GM18873 (cell line): Measurements from ENCODE around the gene TOP3A.
"Not testable (repeated sequence)": the region's sequence is repeated elsewhere in the genome, so short reads cannot be mapped to it uniquely, and the experiment has no call there.

ENCODE experiments used
- ATAC-seq: cut with Tn5 transposase; IDR thresholded peaks from one replicate; pipeline ENCODE4 v1.9.1; 2021; ENCODE audit warnings: mild to moderate bottlenecking, moderate library complexity, moderate number of reproducible peaks; ENCODE audit not compliant: unreplicated experiment, low FRiP score

Gene TOP3A

GRCh38 chr17:18326039-18326438 lies 11.2 kb upstream of the TOP3A start:
- no peak for ATAC-seq

GRCh38 chr17:18324140-18325050 lies 9.6 kb upstream of the TOP3A start:
- no peak for ATAC-seq

- ATAC-seq = no peak
Observed at GRCh38 chr17:18323507-18324139, 8.8 kb upstream of the TOP3A start.

GRCh38 chr17:18323007-18323406 lies 8.2 kb upstream of the TOP3A start:
- ATAC-seq = no peak

GRCh38 chr17:18322522-18322921 lies 7.7 kb upstream of the TOP3A start:
- no peak for ATAC-seq

- ATAC-seq = no peak
Observed at GRCh38 chr17:18321309-18321708, 6.5 kb upstream of the TOP3A start.

GRCh38 chr17:18320301-18320700 lies 5.5 kb upstream of the TOP3A start:
- no peak for ATAC-seq

GRCh38 chr17:18319604-18320256 lies 4.9 kb upstream of the TOP3A start:
- ATAC-seq = no peak

- ATAC-seq = no peak
Observed at GRCh38 chr17:18318771-18319450, 4.1 kb upstream of the TOP3A start.

- ATAC-seq = no peak
Observed at GRCh38 chr17:18318117-18318516, 3.3 kb upstream of the TOP3A start.

GRCh38 chr17:18315961-18316360 lies 1.2 kb upstream of the TOP3A start:
- no peak for ATAC-seq

- no peak for ATAC-seq
Observed at GRCh38 chr17:18315562-18315922, 748 bp upstream of the TOP3A start.

GRCh38 chr17:18314059-18314730 lies 599 bp downstream of the TOP3A start:
- ATAC-seq = peak; percentile 7

GRCh38 chr17:18309202-18309601 lies 5.6 kb downstream of the TOP3A start:
- no peak for ATAC-seq

- not testable (repeated sequence) for ATAC-seq
Observed at GRCh38 chr17:18303206-18303605, 11.6 kb downstream of the TOP3A start.

- no peak for ATAC-seq
Observed at GRCh38 chr17:18300725-18301480, 13.9 kb downstream of the TOP3A start.

GRCh38 chr17:18298061-18298460 lies 16.7 kb downstream of the TOP3A start:
- not testable (repeated sequence) for ATAC-seq

GRCh38 chr17:18291718-18292540 lies 22.9 kb downstream of the TOP3A start:
- no peak for ATAC-seq

GRCh38 chr17:18285296-18285695 lies 29.5 kb downstream of the TOP3A start:
- ATAC-seq = no peak
